ENCODE results near the gene MESD. TPM values are rescaled to one million over a fixed set of nuclear protein-coding genes. Genes with fewer than 3 reads are reported as not detected.

Gene MESD
- total RNA-seq, 1 experiment from 2014 or later = 28.2 TPM

- TF ChIP-seq REST (IDR thresholded peaks at IDR 0.05; ENCODE audit: insufficient read depth in 1 of 2, low read depth in 2 of 2, low read length in 1 of 2) (no peak), CTCF (IDR thresholded peaks at IDR 0.05) (no peak), POLR2AphosphoS5 (IDR thresholded peaks at IDR 0.05; ENCODE audit: low read depth, low read length) (no peak), SIN3A (IDR thresholded peaks at IDR 0.05; ENCODE audit: borderline replicate concordance, insufficient read depth, low read depth, low read length) (no peak), TCF7L2 (IDR thresholded peaks at IDR 0.05; ENCODE audit: low read depth, low read length) (no peak)
- no peak overlapping the region for H3K27ac ChIP-seq (ENCODE audit: low read length)
- H3K9me3 ChIP-seq (ENCODE audit: control insufficient read depth, insufficient read depth, low read depth, low read length) = no peaks in the 10 kb centered on the region
- ATAC-seq (no peak), DNase-seq (ENCODE audit: low read depth, low spot score) (no peak)
- in situ Hi-C loops (cut with HindIII; ENCODE audit: low pct_unique_long_range_greater_than_20kb, low sequenced_read_pairs) (no loop called here), intact Hi-C loops (cut with micrococcal nuclease; ENCODE audit: unreplicated experiment) (no loop called here)
- no peaks in the 10 kb centered on the region for H3K36me3 ChIP-seq (ENCODE audit: control insufficient read depth, insufficient read depth, low read length)
- ChIA-PET POLR2A (no interaction called here), CTCF (no interaction called here)
- no peak overlapping the region for H3K4me3 ChIP-seq (ENCODE audit: low read depth in 2 of 2, low read length in 2 of 2)
- H3K4me1 ChIP-seq (ENCODE audit: control insufficient read depth, insufficient read depth, low read length) = 0 out of 2 replicates have a peak, but pooled peaks cover 3% of the 10 kb centered on the region
- H3K27me3 ChIP-seq (ENCODE audit: control insufficient read depth, insufficient read depth, low read length) = no peaks in the 10 kb centered on the region
- BruUV-seq (replicated peaks) = no TSS peak
Measured at GRCh38 chr15:80953953-80954778, 35.5 kb downstream of the MESD start.

- BruUV-seq (replicated peaks) = no TSS peak
- Histone ChIP-seq H3K27ac (ENCODE audit: low read length) (no peak overlapping the region), H3K4me1 (ENCODE audit: control insufficient read depth, insufficient read depth, low read length) (0 out of 2 replicates have a peak, but pooled peaks cover 3% of the 10 kb centered on the region), H3K27me3 (ENCODE audit: control insufficient read depth, insufficient read depth, low read length) (no peaks in the 10 kb centered on the region), H3K9me3 (ENCODE audit: control insufficient read depth, insufficient read depth, low read depth, low read length) (no peaks in the 10 kb centered on the region), H3K36me3 (ENCODE audit: control insufficient read depth, insufficient read depth, low read length) (no peaks in the 10 kb centered on the region), H3K4me3 (ENCODE audit: low read depth in 2 of 2, low read length in 2 of 2) (no peak overlapping the region)
- no peak for DNase-seq (ENCODE audit: low read depth, low spot score)
- CTCF ChIA-PET = interaction anchor here (0.6 kb wide), 1 partner anchor 12 kb away, joined by 3 read pairs; no protein-coding TSS in a partner anchor
- in situ Hi-C loops (cut with HindIII; ENCODE audit: low pct_unique_long_range_greater_than_20kb, low sequenced_read_pairs) = no loop called here
- POLR2A ChIA-PET = no interaction called here
- no peak for ATAC-seq
- intact Hi-C loops (cut with micrococcal nuclease; ENCODE audit: unreplicated experiment) = no loop called here
- no peak for TF ChIP-seq POLR2AphosphoS5 (IDR thresholded peaks at IDR 0.05; ENCODE audit: low read depth, low read length)
- no peak for TF ChIP-seq REST (IDR thresholded peaks at IDR 0.05; ENCODE audit: insufficient read depth in 1 of 2, low read depth in 2 of 2, low read length in 1 of 2)
- no peak for TF ChIP-seq TCF7L2 (IDR thresholded peaks at IDR 0.05; ENCODE audit: low read depth, low read length)
- no peak for TF ChIP-seq CTCF (IDR thresholded peaks at IDR 0.05)
- TF ChIP-seq SIN3A (IDR thresholded peaks at IDR 0.05; ENCODE audit: borderline replicate concordance, insufficient read depth, low read depth, low read length) = no peak
Measured at GRCh38 chr15:80953001-80953952, 36.3 kb downstream of the MESD start.
